Skeletal muscle cell (primary cell): Measurements from ENCODE around the gene CEP131.
A peak's percentile ranks its signal among the peaks of the same experiment; 100 is the strongest.
"Not testable (repeated sequence)": the region's sequence is repeated elsewhere in the genome, so short reads cannot be mapped to it uniquely, and the experiment has no call there.

Source experiments
- DNase-seq: peaks from one replicate; pipeline ENCODE4 v3.0.0-alpha.2; 2010; ENCODE audit warnings: low read depth
- H3K4me3 ChIP-seq: 2 replicates; pipeline ENCODE4 v1.5.1; 2011; ENCODE audit warnings: low read depth, mild to moderate bottlenecking, control low read depth, low read length, moderate library complexity

The CEP131 gene

DNA sequence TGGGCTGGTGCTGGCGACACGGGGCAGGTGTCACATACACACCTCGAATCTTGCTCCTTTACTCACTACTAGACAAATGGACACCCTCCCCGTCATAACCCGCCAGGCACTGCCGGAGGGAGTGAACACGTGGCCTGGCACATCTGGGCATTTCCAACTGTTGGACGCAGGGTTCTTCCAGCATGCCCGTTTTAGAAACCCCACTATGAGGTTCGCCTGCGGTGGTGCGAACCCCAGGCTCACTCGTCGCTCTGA lies 6.8 kb upstream of the CEP131 start:
- no peak for DNase-seq
- no peak overlapping the region for H3K4me3 ChIP-seq

DNA sequence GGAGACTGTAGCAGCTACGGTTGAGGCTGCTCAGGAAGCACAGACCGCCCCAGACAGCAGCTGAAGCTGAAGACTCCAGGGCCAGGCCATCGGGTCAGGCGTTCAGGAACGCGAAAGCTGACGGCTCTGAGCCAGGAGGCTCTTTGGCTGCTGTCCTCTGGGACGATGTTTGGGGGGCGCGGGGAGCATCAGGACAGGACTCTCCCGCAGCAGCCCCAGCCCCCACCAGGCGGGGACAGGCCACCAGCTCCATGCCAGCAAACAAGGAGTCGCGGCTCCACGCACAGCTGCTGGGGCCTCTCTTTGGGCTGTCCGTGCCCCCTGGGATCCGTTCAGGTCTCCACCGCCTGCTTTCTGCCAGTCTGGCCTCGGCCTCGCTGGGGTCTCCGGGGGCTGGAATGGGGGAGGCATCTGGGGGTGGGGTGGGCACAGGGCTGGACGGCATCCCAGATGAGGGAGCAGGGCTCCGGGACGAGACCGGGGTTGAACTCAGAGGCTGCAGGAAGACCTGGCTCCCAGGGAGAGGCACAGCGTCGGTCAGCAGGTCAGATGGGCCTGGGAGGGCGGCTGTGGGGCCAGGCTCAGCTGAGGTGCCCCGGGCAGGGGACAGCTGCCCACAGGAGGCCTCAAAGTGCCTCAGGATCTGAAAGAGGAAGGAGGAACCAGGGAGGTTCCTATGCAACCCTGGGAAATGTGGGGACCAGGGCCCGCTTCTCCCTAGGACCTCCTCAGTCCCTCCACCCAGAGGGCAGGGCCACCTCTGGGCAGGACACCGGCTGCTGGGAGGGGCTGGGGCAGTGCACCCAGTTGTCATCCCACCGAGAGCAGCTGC lies 6.3 kb upstream of the CEP131 start:
- no peak overlapping the region for H3K4me3 ChIP-seq
- DNase-seq = no peak

DNA sequence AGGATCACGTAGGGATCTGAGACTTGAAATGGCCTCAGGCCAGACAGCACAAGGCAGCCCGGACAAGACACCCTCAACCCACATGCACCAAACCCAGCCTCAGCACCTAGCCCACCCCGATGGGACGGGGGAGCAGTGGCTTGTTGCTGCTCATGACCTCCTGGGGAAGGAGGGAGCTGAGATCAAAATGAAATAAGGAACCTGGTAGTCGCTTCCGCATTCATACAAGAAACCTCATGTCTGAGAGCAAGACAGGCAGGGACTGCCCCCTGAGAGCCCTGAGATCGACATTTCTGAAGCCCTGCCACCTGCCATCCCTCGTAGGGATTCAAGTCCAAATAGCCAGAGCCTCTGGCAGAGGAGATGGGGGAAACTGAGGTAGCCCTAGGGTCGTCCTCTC lies 5.7 kb upstream of the CEP131 start:
- no peak overlapping the region for H3K4me3 ChIP-seq
- DNase-seq = no peak

DNA sequence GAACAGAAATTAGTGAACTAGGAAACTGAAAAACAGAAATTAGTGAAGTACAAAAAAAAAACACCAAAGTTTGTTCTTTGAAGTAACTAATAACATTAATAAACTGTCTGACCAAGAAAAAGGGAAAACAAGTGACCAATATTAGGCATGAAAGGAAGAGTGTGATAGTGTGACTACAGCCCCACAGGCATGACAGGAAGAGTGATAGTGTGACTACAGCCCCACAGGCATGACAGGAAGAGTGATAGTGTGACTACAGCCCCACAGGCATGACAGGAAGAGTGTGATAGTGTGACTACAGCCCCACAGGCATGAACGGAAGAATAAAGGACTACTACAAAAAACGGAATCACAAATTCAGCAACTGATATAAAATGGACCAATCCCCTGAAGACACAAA lies 4.9 kb upstream of the CEP131 start:
- H3K4me3 ChIP-seq, DNase-seq: not testable (repeated sequence)

DNA sequence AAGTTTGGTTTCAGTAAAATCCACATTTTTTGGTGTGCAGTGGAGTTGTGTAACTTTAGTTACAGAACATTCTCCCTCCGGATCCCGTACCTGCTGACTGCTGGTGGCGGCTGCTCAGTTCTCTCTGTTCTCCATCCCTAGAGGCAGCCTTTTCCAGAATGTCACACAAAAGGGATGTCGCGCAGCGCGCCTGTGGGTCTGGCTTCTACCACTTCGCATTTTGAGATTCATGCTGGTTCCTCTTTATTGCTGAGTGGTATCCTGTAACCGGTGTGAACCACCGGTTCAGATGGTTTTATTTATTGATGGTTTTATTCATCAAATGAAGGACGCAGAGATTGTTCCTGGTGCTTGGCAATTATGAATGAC lies 981 bp upstream of the CEP131 start:
- H3K4me3 ChIP-seq = peak overlapping the region; percentile 55
- DNase-seq = no peak

DNA sequence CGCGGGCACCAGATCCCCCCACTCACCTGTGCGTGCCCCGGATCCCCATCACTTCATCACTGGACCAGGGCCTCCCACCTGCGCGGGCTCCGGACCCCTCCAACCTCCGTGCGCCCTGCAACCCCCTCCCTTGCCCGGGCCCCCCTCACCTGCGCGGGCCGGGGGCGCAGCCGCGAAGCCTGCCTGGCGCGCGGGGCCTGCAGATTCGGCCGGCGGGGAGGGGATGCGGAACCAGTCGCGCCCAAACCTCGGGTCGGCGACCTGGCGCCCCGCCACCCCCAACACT lies 202 bp downstream of the CEP131 start:
- peak overlapping the region; percentile 83 for H3K4me3 ChIP-seq
- DNase-seq = no peak

DNA sequence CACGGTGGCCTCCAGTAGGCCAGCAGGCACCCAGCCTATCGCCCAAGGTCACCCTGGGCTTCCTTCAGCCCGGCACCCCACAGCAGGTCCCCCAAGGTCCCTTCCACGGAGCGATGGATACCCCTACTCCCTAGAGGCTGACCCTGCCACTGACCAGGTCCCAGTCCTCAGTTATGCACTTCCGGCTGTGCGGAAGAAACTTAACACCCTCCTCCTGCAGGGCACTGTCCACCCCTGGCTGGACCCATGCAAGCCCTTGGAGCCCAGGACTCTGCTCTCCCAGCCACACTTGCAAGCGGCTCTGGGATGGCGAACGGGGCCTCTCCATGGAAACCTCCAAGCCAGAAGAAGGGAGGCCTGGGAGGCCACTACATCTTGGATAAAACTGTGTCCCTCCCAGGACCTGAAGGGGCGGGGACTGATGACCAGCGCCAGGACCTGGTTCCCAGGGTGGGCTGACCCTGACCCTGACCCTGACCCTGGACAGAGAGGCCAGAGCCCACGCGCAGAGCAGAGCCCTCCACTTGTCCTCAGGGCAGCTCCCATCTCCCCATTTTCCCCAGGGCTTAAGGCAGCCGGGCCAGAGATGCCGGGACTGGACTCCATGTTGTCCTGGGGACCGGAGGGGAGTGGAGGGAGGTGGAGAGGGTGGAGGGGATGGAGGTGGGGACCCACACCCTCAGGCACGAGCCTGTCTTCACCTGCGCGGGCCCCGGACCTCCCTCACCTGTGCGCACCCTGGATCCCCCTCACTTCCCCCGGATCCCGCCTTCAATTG lies 734 bp downstream of the CEP131 start:
- DNase-seq = no peak
- peak overlapping the region; percentile 83 for H3K4me3 ChIP-seq

DNA sequence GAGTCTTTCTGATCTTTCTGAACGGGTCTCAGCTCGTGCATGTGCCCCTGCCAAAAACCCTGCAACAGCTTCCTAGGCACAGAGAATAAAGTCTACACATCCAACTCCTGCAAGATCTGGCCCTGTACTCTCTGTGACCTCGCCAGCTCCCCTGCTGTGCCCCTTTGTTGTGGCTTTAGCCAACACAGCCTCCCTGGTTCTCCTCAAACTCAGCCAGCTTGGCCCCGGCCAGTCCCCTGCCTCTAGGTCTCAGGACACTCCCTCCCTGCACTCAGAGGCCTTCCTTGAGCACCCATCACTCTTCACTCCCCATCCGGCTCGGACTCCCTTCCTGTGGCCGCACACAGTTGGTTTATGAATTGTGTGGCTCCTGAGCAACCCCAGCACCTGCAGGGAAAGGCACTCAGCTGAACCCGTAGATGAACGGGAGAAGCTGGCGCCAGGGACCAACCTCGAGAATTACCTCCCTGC lies 1.4 kb downstream of the CEP131 start:
- DNase-seq = no peak
- H3K4me3 ChIP-seq = peak overlapping the region; percentile 83

DNA sequence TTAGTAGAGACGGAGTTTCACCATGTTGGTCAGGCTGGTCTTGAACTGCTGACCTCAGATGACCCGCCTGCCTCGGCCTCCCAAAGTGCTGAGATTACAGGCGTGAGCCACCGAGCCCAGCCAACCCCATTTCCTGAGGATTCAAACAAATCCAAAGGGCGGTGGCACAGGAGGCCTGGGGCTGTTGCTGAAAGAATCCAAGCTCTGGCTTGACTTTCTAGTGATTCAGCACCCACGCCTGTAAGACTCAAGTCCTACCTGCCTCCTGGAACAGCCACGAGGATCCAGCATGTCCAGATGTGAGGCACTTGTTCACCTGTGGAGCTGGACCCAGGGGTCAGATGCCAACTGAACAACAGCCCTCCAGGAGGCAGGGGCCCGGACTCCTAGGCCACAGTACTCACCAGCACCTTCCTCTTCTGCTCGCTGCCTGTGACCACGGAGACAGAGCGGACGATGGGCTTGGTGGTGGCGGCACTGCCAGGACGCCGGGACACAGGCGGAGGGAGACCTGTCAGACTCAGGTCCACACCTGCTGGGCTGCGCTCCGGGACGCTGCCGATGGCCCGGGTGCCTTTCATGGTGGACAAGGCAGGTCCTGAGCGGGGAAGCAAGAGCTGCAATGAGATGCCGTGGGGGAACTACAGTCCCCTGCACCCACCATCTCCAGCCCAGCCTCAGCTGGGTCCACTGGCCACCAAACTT lies 3.1 kb downstream of the CEP131 start:
- DNase-seq = no peak
- no peak overlapping the region for H3K4me3 ChIP-seq

DNA sequence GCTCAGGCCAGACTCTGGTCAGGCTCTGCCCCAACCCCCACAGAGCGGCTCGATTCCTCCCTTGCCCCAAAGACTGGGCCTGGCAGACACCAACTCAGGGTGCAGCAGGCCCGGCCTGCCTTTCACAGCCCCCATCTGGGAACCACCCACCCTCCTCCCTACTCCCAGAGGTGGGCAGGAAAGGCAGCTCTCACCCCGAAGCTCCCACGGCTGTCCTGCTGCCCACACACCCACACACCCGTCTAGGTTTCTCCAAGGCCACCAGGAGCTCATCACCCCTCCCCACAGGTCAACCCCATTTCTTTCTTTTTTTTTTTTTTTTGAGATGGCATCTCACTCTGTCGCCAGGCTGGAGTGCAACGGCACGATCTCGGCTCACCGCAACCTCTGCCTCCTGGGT lies 3.8 kb downstream of the CEP131 start:
- no peak overlapping the region for H3K4me3 ChIP-seq
- no peak for DNase-seq

DNA sequence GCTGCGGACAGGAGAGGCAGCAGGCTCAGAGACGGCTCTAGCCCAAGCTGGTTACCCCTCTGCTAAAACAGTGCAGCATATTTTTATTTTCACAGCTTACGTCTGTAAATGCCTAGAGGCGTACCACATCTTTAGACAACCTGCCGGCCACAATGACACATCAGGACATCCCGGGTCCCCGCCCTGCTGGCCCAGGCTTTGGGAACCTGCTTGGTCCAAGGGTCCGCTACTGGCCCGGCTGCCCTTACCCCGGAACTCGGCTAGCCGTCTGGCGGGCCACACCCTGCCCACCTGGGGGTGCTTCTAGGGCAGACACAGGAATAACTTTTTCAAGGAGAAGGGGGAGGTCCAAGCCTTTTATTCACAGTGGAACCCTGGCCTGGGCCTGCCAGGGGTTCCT lies 4.3 kb downstream of the CEP131 start:
- no peak for DNase-seq
- no peak overlapping the region for H3K4me3 ChIP-seq

DNA sequence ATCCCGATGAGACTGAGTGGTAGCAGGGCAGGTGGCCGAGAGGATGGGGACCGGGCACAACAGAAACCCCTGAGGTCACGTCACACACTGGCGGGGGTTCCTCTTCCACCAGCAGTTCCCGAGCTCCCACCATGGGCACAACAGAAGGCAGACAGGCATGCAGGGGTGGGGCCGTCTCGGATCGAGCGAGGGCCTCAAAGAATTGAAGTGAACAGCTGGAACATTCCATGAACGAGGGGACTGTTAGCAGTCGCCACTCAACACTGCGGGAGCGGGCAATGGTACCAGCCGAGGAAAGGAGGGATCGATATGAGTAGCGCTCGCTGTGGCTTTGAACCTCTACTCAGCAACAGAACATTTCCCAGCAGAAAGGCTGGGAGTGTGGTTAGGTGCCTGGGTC lies 5.3 kb downstream of the CEP131 start:
- no peak overlapping the region for H3K4me3 ChIP-seq
- no peak for DNase-seq

DNA sequence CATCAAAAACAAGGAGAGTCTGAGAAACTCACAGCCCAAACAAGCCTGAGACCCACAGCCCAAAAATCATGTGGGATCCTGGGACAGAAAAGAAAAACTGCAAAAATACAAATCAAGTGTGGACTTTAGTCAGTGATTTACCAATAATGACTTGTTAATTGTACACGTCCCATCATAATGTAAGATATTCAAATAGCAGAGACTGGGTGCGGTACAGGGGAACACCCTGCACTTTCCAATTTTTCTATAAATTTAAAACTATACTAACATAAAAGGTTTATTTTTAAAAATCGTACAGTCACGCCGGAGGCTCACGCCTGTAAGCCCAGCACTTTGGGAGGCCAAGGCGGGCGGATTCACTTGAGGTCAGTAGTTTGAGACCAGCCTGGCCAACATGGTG lies 8.8 kb downstream of the CEP131 start:
- no peak overlapping the region for H3K4me3 ChIP-seq
- DNase-seq = no peak

DNA sequence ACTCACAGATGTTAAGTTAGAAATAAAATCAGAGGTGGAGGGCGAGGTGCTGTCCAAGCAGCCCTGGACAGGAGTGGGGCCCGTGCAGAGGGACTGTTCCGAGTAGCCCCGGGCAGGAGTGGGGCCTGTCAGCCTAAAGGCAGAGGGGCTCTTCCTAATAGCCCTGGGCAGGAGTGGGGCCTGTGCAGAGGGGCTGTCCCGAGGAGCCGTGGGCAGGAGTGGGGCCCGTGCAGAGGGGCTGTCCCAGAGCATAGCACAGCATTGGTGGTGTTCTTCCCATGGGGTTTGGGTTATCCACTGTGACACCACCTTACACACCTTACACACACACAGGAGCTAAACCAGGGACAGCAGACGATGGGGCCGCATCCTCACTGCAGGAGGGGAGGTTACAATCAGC lies 10.4 kb downstream of the CEP131 start:
- DNase-seq = no peak
- H3K4me3 ChIP-seq = no peak overlapping the region

DNA sequence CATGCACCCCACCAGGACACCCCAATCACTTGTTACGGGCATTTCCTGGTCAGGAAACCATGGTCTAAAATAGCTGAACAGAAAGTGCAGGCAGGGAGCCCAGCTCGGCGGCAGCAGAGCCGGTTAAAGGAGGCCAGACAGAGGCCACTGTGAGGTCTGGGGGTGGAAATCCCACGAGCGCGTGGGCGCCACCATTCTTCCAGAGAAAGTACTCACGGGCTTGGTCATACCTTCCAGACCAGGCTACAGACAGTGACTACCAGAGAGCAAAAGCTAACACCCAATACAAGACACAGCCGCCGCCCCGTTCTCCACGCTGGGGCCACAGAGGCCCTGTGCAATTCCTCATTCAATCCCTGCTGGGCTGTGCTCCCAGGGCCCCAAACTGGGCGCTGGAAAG lies 11.9 kb downstream of the CEP131 start:
- H3K4me3 ChIP-seq = no peak overlapping the region
- no peak for DNase-seq

DNA sequence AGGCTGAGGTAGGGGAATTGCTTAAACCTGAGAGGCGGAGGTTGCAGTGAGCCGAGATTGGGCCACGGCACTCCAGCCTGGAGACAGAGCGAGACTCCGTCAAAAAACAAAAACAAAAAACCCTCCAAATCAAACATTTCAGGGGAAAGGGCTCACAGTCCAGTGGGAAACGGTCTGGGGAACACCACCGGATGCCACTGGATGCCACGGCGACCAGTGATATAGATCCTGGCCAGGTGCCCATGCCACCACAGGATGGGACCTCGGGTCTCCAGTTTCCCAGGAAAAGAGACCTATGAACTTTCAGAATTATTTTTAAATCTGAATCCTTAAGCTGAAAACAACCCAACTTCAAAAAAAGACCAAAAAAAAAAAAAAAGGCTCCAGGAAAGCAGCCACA lies 12.3 kb downstream of the CEP131 start:
- no peak for DNase-seq
- H3K4me3 ChIP-seq = no peak overlapping the region

DNA sequence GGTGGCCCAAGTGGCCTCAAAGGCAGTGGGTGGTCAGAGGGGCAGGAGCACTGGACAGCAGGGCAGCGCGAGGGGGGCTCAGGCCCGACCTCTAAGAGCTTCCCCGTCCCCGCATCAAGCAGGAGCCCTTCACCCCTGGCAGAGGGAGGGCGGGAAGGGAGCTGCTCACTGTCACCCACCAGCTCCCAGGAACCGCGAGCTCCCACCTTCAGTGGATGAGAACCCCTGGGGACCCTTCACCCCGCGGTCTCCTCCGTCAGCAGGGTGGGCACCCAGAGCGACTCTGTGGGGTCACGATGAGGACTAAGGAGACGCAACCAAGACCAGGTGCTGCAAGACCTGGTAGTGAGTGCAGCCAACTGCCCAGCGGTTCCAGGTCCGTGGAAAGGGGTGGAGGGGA lies 13.6 kb downstream of the CEP131 start:
- no peak for DNase-seq
- no peak overlapping the region for H3K4me3 ChIP-seq

DNA sequence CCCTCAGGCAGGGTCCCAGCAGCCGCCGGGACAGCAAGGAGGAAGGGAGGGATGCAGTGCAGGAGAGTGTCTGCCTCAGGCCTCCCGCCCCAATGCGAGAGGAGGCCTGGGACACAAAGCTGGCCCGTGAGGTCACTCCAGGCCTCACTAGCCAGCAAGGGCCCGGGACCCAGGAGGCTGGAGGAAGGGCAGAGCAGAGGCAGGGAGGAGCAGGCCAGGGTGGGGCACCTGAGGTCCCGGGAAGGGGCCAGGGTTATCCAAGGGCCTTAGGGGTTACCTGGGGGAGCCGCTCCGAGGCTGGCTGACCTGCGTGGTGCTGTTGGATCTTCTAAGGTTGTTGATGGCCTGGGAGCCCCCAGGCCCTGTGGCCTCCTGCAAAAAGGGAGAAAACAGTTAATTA lies 14.1 kb downstream of the CEP131 start:
- H3K4me3 ChIP-seq = no peak overlapping the region
- DNase-seq = no peak

DNA sequence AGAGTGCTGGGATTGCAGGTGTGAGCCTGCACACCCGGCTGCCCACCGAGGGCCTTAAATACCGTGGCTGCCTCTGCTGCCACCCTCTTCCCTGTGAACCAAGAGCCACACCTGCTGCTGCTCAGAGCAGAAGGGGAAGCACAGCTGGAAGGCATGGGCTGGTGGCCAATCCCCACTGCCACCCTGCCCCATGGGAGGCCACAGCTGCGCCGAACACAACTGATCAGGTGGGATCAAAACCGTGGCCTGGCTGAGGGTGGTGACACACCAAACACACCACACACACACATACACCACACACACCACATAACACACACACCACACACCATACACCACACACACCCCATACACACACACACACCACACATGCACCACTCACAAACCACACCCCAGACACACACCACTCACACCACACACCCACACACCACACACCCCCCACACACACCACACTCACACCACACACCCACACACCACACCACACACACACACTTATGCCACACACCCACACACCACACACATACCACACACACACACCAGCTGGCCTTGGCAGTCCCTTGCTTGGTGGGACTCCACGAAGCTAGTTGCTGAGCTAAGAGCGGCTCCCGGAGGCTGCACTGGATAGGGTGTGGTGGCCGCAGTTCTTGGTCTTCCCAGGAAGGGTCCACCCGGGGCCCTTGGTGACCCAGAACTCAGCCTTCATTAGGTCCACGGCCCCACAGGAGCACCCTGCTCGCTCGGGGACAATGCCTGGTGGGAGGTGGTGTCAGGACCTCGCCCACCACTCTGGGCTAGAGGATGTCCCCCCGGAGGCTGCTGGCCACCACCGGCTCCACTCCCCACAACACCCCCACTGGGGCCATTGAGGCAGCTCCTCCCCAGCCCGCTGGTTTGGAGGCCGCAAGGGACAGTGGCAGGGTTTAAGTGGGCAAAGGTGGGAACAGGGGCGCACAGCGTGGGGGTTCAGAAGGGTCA lies 14.9 kb downstream of the CEP131 start:
- no peak for DNase-seq
- H3K4me3 ChIP-seq = no peak overlapping the region

DNA sequence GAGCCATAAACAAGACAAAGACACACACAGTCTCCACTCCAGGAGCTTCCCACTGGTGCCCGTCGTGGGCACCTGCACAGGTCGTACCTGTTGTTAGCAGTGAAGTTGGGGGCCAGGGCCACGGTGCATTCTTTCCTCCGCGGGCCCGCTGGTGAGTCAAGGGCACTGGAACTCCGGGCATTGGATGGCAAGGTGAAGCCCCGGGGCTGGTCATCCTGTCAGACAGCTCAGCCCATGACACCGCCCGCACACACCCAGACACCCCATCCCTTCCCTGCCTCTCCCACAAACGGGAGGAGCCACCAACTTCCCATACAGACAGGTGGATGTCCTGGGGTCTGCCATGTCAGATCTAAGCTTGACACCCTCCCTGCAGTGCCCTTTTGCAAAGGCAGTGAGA lies 16.1 kb downstream of the CEP131 start:
- H3K4me3 ChIP-seq = no peak overlapping the region
- no peak for DNase-seq
